Measurements from ENCODE around the gene CYFIP1. TPM values are rescaled to one million over a fixed set of nuclear protein-coding genes. Genes with fewer than 3 reads are reported as not detected.

CYFIP1 gene
- total RNA-seq, 4 donors from 2014 or later: 31.1 to 52.6 (median 37.4) TPM

DNA sequence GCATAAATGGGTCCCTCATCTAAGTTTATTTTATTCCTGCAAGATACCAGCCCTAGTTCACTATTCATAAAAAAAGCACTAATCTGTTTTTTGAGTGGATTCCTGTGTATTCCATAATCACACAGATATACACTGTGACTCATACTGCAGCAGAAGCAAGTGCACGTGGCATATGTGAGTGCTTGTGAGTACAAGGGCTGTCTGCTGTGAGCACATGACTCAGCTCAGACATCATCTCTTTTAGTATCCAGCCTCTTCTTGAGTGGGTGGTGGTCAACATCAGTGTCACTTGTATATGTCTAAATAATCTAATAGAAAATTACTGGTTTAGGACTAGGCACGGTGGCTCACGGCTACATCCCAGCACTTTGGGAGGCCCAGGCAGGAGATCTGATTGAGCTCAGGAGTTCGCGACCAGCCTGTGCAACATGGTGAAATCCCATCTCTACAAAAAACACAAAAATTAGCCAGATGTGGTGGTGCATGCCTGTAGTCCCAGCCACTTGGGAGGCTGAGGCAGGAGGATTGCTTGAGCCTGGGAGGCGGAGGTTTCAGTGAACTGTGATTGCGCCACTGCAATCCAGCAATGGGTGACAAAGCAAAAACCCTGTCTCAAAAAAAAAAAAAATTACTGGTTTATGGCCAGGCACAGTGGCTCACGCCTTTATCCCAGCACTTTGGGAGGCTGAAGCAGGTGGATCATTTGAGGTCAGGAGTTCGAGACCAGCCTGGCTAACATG is 91.9 kb downstream of the CYFIP1 start:
- Histone ChIP-seq H3K4me3 (no peak overlapping the region), H3K9me3 (no peaks in the 10 kb centered on the region), H3K36me3 (peaks cover 0 to 6% of the 10 kb centered on the region in 2 donors), H3K4me1 (peaks cover 0 to 7% of the 10 kb centered on the region in 2 donors), H3K27ac (peak overlapping the region in 3 of 4 donors; percentile 29 to 49 (median 44)), H3K27me3 (no peaks in the 10 kb centered on the region)
- TF ChIP-seq, protein P1, sequence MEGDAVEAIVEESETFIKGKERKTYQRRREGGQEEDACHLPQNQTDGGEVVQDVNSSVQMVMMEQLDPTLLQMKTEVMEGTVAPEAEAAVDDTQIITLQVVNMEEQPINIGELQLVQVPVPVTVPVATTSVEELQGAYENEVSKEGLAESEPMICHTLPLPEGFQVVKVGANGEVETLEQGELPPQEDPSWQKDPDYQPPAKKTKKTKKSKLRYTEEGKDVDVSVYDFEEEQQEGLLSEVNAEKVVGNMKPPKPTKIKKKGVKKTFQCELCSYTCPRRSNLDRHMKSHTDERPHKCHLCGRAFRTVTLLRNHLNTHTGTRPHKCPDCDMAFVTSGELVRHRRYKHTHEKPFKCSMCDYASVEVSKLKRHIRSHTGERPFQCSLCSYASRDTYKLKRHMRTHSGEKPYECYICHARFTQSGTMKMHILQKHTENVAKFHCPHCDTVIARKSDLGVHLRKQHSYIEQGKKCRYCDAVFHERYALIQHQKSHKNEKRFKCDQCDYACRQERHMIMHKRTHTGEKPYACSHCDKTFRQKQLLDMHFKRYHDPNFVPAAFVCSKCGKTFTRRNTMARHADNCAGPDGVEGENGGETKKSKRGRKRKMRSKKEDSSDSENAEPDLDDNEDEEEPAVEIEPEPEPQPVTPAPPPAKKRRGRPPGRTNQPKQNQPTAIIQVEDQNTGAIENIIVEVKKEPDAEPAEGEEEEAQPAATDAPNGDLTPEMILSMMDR (IDR thresholded peaks at IDR 0.05 in 4 of 5, conservative IDR thresholded peaks at IDR 0.05 in 1 of 5): no peak
- TF ChIP-seq POLR2A (IDR thresholded peaks at IDR 0.05): no peak
- in situ Hi-C loops (cut with MboI; ENCODE audit: low sequenced_read_pairs in 4 of 4) (no loop called here), intact Hi-C loops (cut with DNase I; ENCODE audit: low total_unique reads) (no loop called here)
- no peak for DNase-seq
- ATAC-seq: peak; percentile 60 to 86

DNA sequence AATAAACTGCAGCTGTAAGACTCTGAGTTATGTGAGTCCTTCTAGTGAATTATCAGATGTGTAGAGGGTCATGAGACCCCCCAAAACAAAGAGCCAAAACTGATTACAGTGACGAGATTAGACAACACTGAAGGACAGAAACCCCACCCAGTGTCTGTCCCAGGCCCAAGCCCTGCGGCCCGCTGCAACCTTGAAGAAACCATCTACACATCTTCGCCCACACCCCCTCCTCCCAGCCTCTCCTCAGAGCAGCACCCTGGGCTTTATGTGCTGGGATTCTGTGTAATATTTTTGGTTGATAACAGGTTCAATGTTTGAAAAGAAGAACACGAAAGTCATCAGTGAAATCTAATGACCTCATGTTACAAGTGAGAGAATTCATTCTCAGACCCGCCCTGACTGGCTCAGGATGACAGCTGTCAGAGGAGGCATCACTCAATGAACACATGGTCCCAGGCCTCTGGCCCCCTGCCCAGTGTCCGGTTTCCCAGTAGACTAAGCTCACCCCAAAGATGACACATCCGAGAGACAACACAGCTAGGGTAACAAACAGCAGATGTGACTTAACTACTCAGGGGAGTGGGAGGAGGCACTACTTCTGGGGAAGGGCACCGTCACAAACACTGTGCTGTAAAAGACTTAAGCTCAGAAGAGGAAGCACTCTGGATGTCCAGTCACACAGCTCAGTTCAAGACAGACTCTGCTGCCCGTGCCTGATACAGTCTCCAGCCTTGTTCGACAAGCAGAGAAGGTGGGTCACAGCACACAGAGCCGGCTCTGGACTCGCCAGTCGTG is 92.8 kb downstream of the CYFIP1 start:
- in situ Hi-C loops (cut with MboI; ENCODE audit: low sequenced_read_pairs in 4 of 4): no loop called here
- Histone ChIP-seq H3K27me3 (no peaks in the 10 kb centered on the region), H3K9me3 (no peaks in the 10 kb centered on the region), H3K4me1 (peaks cover 0 to 7% of the 10 kb centered on the region in 2 donors), H3K36me3 (peaks cover 0 to 9% of the 10 kb centered on the region in 2 donors), H3K27ac (peak overlapping the region in 3 of 4 donors; percentile 29 to 49 (median 44)), H3K4me3 (no peak overlapping the region)
- intact Hi-C loops (cut with DNase I; ENCODE audit: low total_unique reads): no loop called here
- ATAC-seq: peak; percentile 80 to 84
- TF ChIP-seq, protein P1 (IDR thresholded peaks at IDR 0.05 in 4 of 5, conservative IDR thresholded peaks at IDR 0.05 in 1 of 5): no peak
- TF ChIP-seq POLR2A (IDR thresholded peaks at IDR 0.05): no peak
- DNase-seq: peak; percentile 37 to 75

DNA sequence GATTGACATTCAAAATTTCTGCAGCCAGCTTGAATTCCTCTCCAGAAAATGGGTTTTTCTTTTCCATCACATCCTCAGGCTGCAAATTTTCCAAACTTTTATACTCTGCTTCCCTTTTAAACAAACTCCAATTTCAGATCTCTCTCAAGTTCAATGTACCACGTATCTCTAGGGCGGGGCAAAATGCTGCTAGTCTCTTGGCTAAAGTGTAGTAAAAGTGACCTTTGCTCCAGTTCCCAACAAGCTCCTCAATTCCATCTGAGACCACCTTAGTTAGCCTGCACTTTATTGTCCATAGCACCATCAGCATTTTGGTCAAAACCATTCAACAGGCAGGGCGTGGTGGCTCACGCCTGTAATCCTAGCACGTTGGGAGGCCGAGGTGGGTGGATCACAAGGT is 95.0 kb downstream of the CYFIP1 start:
- peaks cover 0 to 17% of the 10 kb centered on the region in 2 donors for H3K36me3 ChIP-seq
- TF ChIP-seq, protein P1 (IDR thresholded peaks at IDR 0.05 in 4 of 5, conservative IDR thresholded peaks at IDR 0.05 in 1 of 5): no peak
- TF ChIP-seq POLR2A (IDR thresholded peaks at IDR 0.05): no peak
- no peaks in the 10 kb centered on the region for H3K27me3 ChIP-seq
- in situ Hi-C loops (cut with MboI; ENCODE audit: low sequenced_read_pairs in 4 of 4): no loop called here
- no peak overlapping the region for H3K27ac ChIP-seq
- intact Hi-C loops (cut with DNase I; ENCODE audit: low total_unique reads): no loop called here
- no peaks in the 10 kb centered on the region for H3K9me3 ChIP-seq
- H3K4me1 ChIP-seq: peaks cover 0 to 7% of the 10 kb centered on the region in 2 donors
- no peak overlapping the region for H3K4me3 ChIP-seq
- ATAC-seq (no peak), DNase-seq (no peak)

DNA sequence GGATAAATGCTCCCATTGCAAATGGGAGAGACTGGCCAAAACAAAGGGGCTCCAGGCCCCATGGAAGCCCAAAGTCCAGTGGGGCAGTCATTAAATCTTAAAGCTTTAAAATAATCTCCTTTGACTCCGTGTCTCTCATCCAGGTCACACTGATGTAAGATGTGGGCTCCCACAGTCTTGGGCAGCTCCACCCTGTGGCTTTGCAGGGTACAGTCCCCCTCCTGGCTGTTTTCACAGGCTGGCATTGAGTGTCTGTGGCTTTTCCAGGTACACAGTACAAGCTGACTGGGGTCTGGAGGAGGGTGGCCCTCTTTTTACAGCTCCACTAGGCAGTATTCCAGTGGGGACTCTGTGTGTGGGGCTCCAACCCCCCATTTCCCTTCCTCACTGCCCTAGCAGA is 95.8 kb downstream of the CYFIP1 start:
- no peaks in the 10 kb centered on the region for H3K27me3 ChIP-seq
- TF ChIP-seq POLR2A (IDR thresholded peaks at IDR 0.05): no peak
- TF ChIP-seq, protein P1 (IDR thresholded peaks at IDR 0.05 in 4 of 5, conservative IDR thresholded peaks at IDR 0.05 in 1 of 5): peak in 2 of 5 experiments; percentile 14
- no peak overlapping the region for H3K4me3 ChIP-seq
- peaks cover 0 to 7% of the 10 kb centered on the region in 2 donors for H3K4me1 ChIP-seq
- ATAC-seq: no peak
- no peak for DNase-seq
- H3K36me3 ChIP-seq: peaks cover 0 to 17% of the 10 kb centered on the region in 2 donors
- no peak overlapping the region for H3K27ac ChIP-seq
- in situ Hi-C loops (cut with MboI; ENCODE audit: low sequenced_read_pairs in 4 of 4): no loop called here
- no peaks in the 10 kb centered on the region for H3K9me3 ChIP-seq
- intact Hi-C loops (cut with DNase I; ENCODE audit: low total_unique reads): no loop called here

Data from gastrocnemius medialis (tissue), 4 donors.